HepG2 (cell line): ENCODE results near the gene KPNB1. TPM values are rescaled to one million over a fixed set of nuclear protein-coding genes. Genes with fewer than 3 reads are reported as not detected.

ENCODE experiments used
- DNMT1 ChIP-seq: sonication (generic); formaldehyde crosslinking; IDR thresholded peaks from 2 replicates; pipeline ENCODE4 v1.5.1; 2020; ENCODE audit warnings: mild to moderate bottlenecking, missing genetic modification reagents
- DZIP1 ChIP-seq: sonication (generic); formaldehyde crosslinking; IDR thresholded peaks from 2 replicates; pipeline ENCODE4 v1.5.0; 2020; ENCODE audit warnings: mild to moderate bottlenecking, missing genetic modification reagents
- EEA1 ChIP-seq: sonication (generic); formaldehyde crosslinking; IDR thresholded peaks from 2 replicates; pipeline ENCODE4 v1.5.1; 2020; ENCODE audit warnings: mild to moderate bottlenecking, missing genetic modification reagents, borderline replicate concordance
- GTF2F1 ChIP-seq: fragments of 150-350 bp; IDR thresholded peaks from 2 replicates; pipeline ENCODE4 v1.6.1; 2014; ENCODE audit warnings: low read length
- HCFC1 ChIP-seq: fragments of 150-350 bp; IDR thresholded peaks from 2 replicates; pipeline ENCODE4 v1.6.1; 2014; ENCODE audit warnings: low read depth, low read length
- KDM2A ChIP-seq: sonication (generic); formaldehyde crosslinking; IDR thresholded peaks from 2 replicates; pipeline ENCODE4 v1.4.0; 2020; ENCODE audit warnings: low read depth, missing genetic modification reagents, borderline replicate concordance
- SIX4 ChIP-seq: sonication (generic); formaldehyde crosslinking; IDR thresholded peaks from 2 replicates; pipeline ENCODE4 v1.4.0; 2020; ENCODE audit warnings: missing genetic modification reagents
- SKIL ChIP-seq: sonication (generic); formaldehyde crosslinking; IDR thresholded peaks from 2 replicates; pipeline ENCODE4 v1.8.0; 2022; ENCODE audit warnings: missing genetic modification reagents, mild to moderate bottlenecking, moderate library complexity, borderline replicate concordance
- SUZ12 ChIP-seq: fragments of 150-350 bp; IDR thresholded peaks from 2 replicates; pipeline ENCODE4 v1.6.1; 2014; ENCODE audit warnings: low read depth, low read length
- ZFX ChIP-seq: sonication (generic); formaldehyde crosslinking; IDR thresholded peaks from 2 replicates; pipeline ENCODE4 v1.4.0; 2020; ENCODE audit warnings: mild to moderate bottlenecking, low read depth, missing genetic modification reagents, moderate library complexity
- ZNF142 ChIP-seq: sonication (generic); formaldehyde crosslinking; IDR thresholded peaks from 2 replicates; pipeline ENCODE4 v1.4.0; 2020; ENCODE audit warnings: missing genetic modification reagents
- ZNF224 ChIP-seq: sonication (generic); formaldehyde crosslinking; IDR thresholded peaks from 2 replicates; pipeline ENCODE4 v1.5.0; 2020; ENCODE audit warnings: mild to moderate bottlenecking, missing genetic modification reagents
- ZNF691 ChIP-seq: sonication (generic); formaldehyde crosslinking; IDR thresholded peaks from 2 replicates; pipeline ENCODE4 v1.4.0; 2020; ENCODE audit warnings: missing genetic modification reagents, low read depth, mild to moderate bottlenecking, borderline replicate concordance
- ZNF710 ChIP-seq: sonication (generic); formaldehyde crosslinking; IDR thresholded peaks from 2 replicates; pipeline ENCODE4 v1.5.0; 2020; ENCODE audit warnings: mild to moderate bottlenecking, missing genetic modification reagents, borderline replicate concordance
- polyA plus RNA-seq, 8 experiments: library from polyadenylated mRNA; depleted of rRNA in 3 of 8; stranded (reverse) in 7 of 8; unstranded in 1 of 8; fragments of >200 nt; fragmentation: Illumina TruSeq in 4 of 8; extraction: Trizol in 4 of 8; gene quantifications; 2 replicates each; pipeline versions ENCODE4 v1.2.1 to v1.2.3, GENCODE V29; 2011 to 2016; ENCODE audit warnings: low read depth in 4 of 8, missing spikeins in 1 of 8, mixed read lengths in 1 of 8; ENCODE audit not compliant: insufficient read depth in 1 of 8
- total RNA-seq, 5 experiments: library from RNA; depleted of rRNA; stranded (reverse); fragments of >200 nt; fragmentation: Illumina TruSeq; extraction: Trizol; gene quantifications; 2 replicates each; pipeline ENCODE4 v1.2.3, GENCODE V29; 2016; ENCODE audit warnings: low read depth in 1 of 5

The KPNB1 gene
- total and polyA plus RNA-seq, 2 of the 13 experiments (the other 11 are each of a cell fraction or from before 2014, with no cell fraction given): 164 to 424 TPM

- TF ChIP-seq EEA1 (CRISPR knock-in tag) (no peak), KDM2A (peak; percentile 41; the same call in 1 of the 2 replicates), ZNF142 (CRISPR knock-in tag) (no peak), ZNF691 (CRISPR knock-in tag) (no peak), ZNF224 (CRISPR knock-in tag) (no peak), HCFC1 (no peak), SIX4 (no peak), DZIP1 (CRISPR knock-in tag) (no peak), GTF2F1 (no peak), SUZ12 (no peak), ZNF710 (CRISPR knock-in tag) (no peak), DNMT1 (CRISPR knock-in tag) (no peak), SKIL (no peak), ZFX (CRISPR knock-in tag) (no peak)
Observed at GRCh38 chr17:47694581-47695428, 45.1 kb downstream of the KPNB1 start (continued).
